ENCODE data around the gene TARS3. TPM values are rescaled to one million over a fixed set of nuclear protein-coding genes. Genes with fewer than 3 reads are reported as not detected.
"Not testable (repeated sequence)": the region's sequence is repeated elsewhere in the genome, so short reads cannot be mapped to it uniquely, and the experiment has no call there.

TARS3 gene
- total RNA-seq, 1 donor from 2014 or later: 8.2 TPM

GRCh38 chr15:101635944-101636727, 88.1 kb downstream of the TARS3 start:
- Mint-ChIP-seq H3K9me3 (ENCODE audit: unreplicated experiment) (no peaks in the 10 kb centered on the region), H3K4me3 (ENCODE audit: unreplicated experiment) (no peak overlapping the region), H3K27ac (ENCODE audit: unreplicated experiment) (no peak overlapping the region)

GRCh38 chr15:101633356-101633755, 90.9 kb downstream of the TARS3 start:
- H3K27me3 Mint-ChIP-seq (ENCODE audit: unreplicated experiment): no peaks in the 10 kb centered on the region
- H3K9me3 Mint-ChIP-seq (ENCODE audit: unreplicated experiment): no peaks in the 10 kb centered on the region
- H3K27ac Mint-ChIP-seq (ENCODE audit: unreplicated experiment): no peak overlapping the region
- H3K36me3 Mint-ChIP-seq (ENCODE audit: low read depth, unreplicated experiment): no peaks in the 10 kb centered on the region
- TF ChIP-seq CTCF (IDR thresholded peaks at IDR 0.05; ENCODE audit: unreplicated experiment): no peak
- no peaks in the 10 kb centered on the region for H3K4me1 Mint-ChIP-seq (ENCODE audit: unreplicated experiment)
- no peak overlapping the region for H3K4me3 Mint-ChIP-seq (ENCODE audit: unreplicated experiment)
- no peak for DNase-seq (ENCODE audit: low spot score)

More at GRCh38 chr15:101635944-101636727, 88.1 kb downstream of the TARS3 start:
- H3K27me3 Mint-ChIP-seq (ENCODE audit: unreplicated experiment): no peaks in the 10 kb centered on the region
- no peak for DNase-seq (ENCODE audit: low spot score)
- H3K4me1 Mint-ChIP-seq (ENCODE audit: unreplicated experiment): peaks cover 3% of the 10 kb centered on the region
- no peak for TF ChIP-seq CTCF (IDR thresholded peaks at IDR 0.05; ENCODE audit: unreplicated experiment)
- no peaks in the 10 kb centered on the region for H3K36me3 Mint-ChIP-seq (ENCODE audit: low read depth, unreplicated experiment)

- not testable (repeated sequence) for DNase-seq (ENCODE audit: low spot score); H3K9me3 Mint-ChIP-seq (ENCODE audit: unreplicated experiment); H3K27me3 Mint-ChIP-seq (ENCODE audit: unreplicated experiment); H3K27ac Mint-ChIP-seq (ENCODE audit: unreplicated experiment); H3K4me3 Mint-ChIP-seq (ENCODE audit: unreplicated experiment); H3K4me1 Mint-ChIP-seq (ENCODE audit: unreplicated experiment)
- peaks cover 15% of the 10 kb centered on the region for H3K36me3 Mint-ChIP-seq (ENCODE audit: low read depth, unreplicated experiment)
Measured at GRCh38 chr15:101626729-101627128, 97.5 kb downstream of the TARS3 start.

- peaks cover 15% of the 10 kb centered on the region for H3K36me3 Mint-ChIP-seq (ENCODE audit: low read depth, unreplicated experiment)
- no peak overlapping the region for H3K4me3 Mint-ChIP-seq (ENCODE audit: unreplicated experiment)
- no peak for DNase-seq (ENCODE audit: low spot score)
- H3K4me1 Mint-ChIP-seq (ENCODE audit: unreplicated experiment): peaks cover 4% of the 10 kb centered on the region
- no peaks in the 10 kb centered on the region for H3K27me3 Mint-ChIP-seq (ENCODE audit: unreplicated experiment)
- H3K27ac Mint-ChIP-seq (ENCODE audit: unreplicated experiment): no peak overlapping the region
- no peak for TF ChIP-seq CTCF (IDR thresholded peaks at IDR 0.05; ENCODE audit: unreplicated experiment)
- H3K9me3 Mint-ChIP-seq (ENCODE audit: unreplicated experiment): peaks cover 4% of the 10 kb centered on the region
Measured at GRCh38 chr15:101625980-101626379, 98.3 kb downstream of the TARS3 start.

- H3K4me1 Mint-ChIP-seq (ENCODE audit: unreplicated experiment): peaks cover 4% of the 10 kb centered on the region
- H3K36me3 Mint-ChIP-seq (ENCODE audit: low read depth, unreplicated experiment): peaks cover 15% of the 10 kb centered on the region
- DNase-seq (ENCODE audit: low spot score): no peak
- no peak overlapping the region for H3K4me3 Mint-ChIP-seq (ENCODE audit: unreplicated experiment)
- H3K27ac Mint-ChIP-seq (ENCODE audit: unreplicated experiment): no peak overlapping the region
- no peaks in the 10 kb centered on the region for H3K27me3 Mint-ChIP-seq (ENCODE audit: unreplicated experiment)
- no peak for TF ChIP-seq CTCF (IDR thresholded peaks at IDR 0.05; ENCODE audit: unreplicated experiment)
- H3K9me3 Mint-ChIP-seq (ENCODE audit: unreplicated experiment): peaks cover 4% of the 10 kb centered on the region
Measured at GRCh38 chr15:101625184-101625583, 99.1 kb downstream of the TARS3 start.

Data from endothelial cell (in vitro differentiated cells).